H9 (cell line): ENCODE measurements around the gene HMCN1. TPM values are rescaled to one million over a fixed set of nuclear protein-coding genes. Genes with fewer than 3 reads are reported as not detected.
"Not testable (repeated sequence)": the region's sequence is repeated elsewhere in the genome, so short reads cannot be mapped to it uniquely, and the experiment has no call there.

ENCODE experiments used
- DNase-seq: peaks from one replicate; pipeline ENCODE4 v3.0.0-alpha.2; 2017
- H2AFZ ChIP-seq: one replicate; pipeline ENCODE4 v1.6.1; 2013; ENCODE audit warnings: mild to moderate bottlenecking, low read length, control low read depth, moderate library complexity
- H2AK5ac ChIP-seq: 2 replicates; pipeline ENCODE4 v1.6.1; 2013; ENCODE audit warnings: low read length, control low read depth, mixed read lengths; ENCODE audit not compliant: insufficient read length
- H2BK120ac ChIP-seq: one replicate; pipeline ENCODE4 v1.6.1; 2013; ENCODE audit warnings: low read depth, mild to moderate bottlenecking, low read length, control low read depth, inconsistent platforms; ENCODE audit not compliant: poor library complexity, severe bottlenecking
- H2BK12ac ChIP-seq: 2 replicates; pipeline ENCODE4 v1.6.1; 2013; ENCODE audit warnings: low read length, control low read depth, mixed read lengths, low read depth; ENCODE audit not compliant: insufficient read length
- H2BK15ac ChIP-seq: 2 replicates; pipeline ENCODE4 v1.6.1; 2013; ENCODE audit warnings: low read depth, low read length, control low read depth
- H2BK20ac ChIP-seq: one replicate; pipeline ENCODE4 v1.6.1; 2013; ENCODE audit warnings: low read depth, mild to moderate bottlenecking, low read length, control low read depth, inconsistent platforms; ENCODE audit not compliant: poor library complexity, severe bottlenecking
- H2BK5ac ChIP-seq: 2 replicates; pipeline ENCODE4 v1.6.1; 2013; ENCODE audit warnings: low read length, control low read depth, mixed read lengths; ENCODE audit not compliant: insufficient read length
- H3K14ac ChIP-seq: 2 replicates; pipeline ENCODE4 v1.6.1; 2013; ENCODE audit warnings: low read length, control low read depth; ENCODE audit not compliant: insufficient read depth
- H3K18ac ChIP-seq: 2 replicates; pipeline ENCODE4 v1.6.1; 2013; ENCODE audit warnings: low read depth, mild to moderate bottlenecking, mixed read lengths, low read length, control low read depth; ENCODE audit not compliant: insufficient read length
- H3K23ac ChIP-seq: 2 replicates; pipeline ENCODE4 v1.6.1; 2013; ENCODE audit warnings: low read length, control low read depth, mixed read lengths, low read depth; ENCODE audit not compliant: insufficient read length
- H3K23me2 ChIP-seq: 2 replicates; pipeline ENCODE4 v1.6.1; 2013; ENCODE audit warnings: low read depth, mild to moderate bottlenecking, mixed read lengths, low read length, control low read depth; ENCODE audit not compliant: insufficient read length, poor library complexity, severe bottlenecking
- H3K27ac ChIP-seq: 2 replicates; pipeline ENCODE4 v1.5.1; 2013; ENCODE audit warnings: low read length, control low read depth, mixed read lengths, low read depth; ENCODE audit not compliant: insufficient read length
- H3K27me3 ChIP-seq: 2 replicates; pipeline ENCODE4 v1.6.1; 2013; ENCODE audit warnings: low read length, control low read depth, inconsistent platforms; ENCODE audit not compliant: insufficient read depth
- H3K4ac ChIP-seq: 2 replicates; pipeline ENCODE4 v1.6.1; 2013; ENCODE audit warnings: low read depth, mild to moderate bottlenecking, control low read depth, inconsistent platforms, low read length, moderate library complexity
- H3K4me1 ChIP-seq: 2 replicates; pipeline ENCODE4 v1.6.1; 2013; ENCODE audit warnings: low read length, control low read depth, inconsistent platforms; ENCODE audit not compliant: insufficient read depth
- H3K4me2 ChIP-seq: 2 replicates; pipeline ENCODE4 v1.6.1; 2013; ENCODE audit warnings: low read length, control low read depth, mixed read lengths; ENCODE audit not compliant: insufficient read length, insufficient read depth
- H3K56ac ChIP-seq: 2 replicates; pipeline ENCODE4 v1.6.1; 2013; ENCODE audit warnings: low read depth, mild to moderate bottlenecking, mixed read lengths, low read length, control low read depth; ENCODE audit not compliant: insufficient read length
- H3K79me1 ChIP-seq: 2 replicates; pipeline ENCODE4 v1.6.1; 2013; ENCODE audit warnings: low read depth, mild to moderate bottlenecking, moderate library complexity, low read length, control low read depth, inconsistent platforms; ENCODE audit not compliant: insufficient read depth, poor library complexity, severe bottlenecking
- H3K79me2 ChIP-seq: 2 replicates; pipeline ENCODE4 v1.6.1; 2013; ENCODE audit warnings: low read length, control low read depth, inconsistent platforms; ENCODE audit not compliant: insufficient read depth
- H3K9ac ChIP-seq: 2 replicates; pipeline ENCODE4 v1.6.1; 2013; ENCODE audit warnings: low read length, control low read depth, mixed read lengths; ENCODE audit not compliant: insufficient read length; ENCODE audit errors: extremely low read depth
- H3K9me3 ChIP-seq: one replicate; pipeline ENCODE4 v1.6.1; 2013; ENCODE audit warnings: low read depth, low read length, inconsistent platforms; ENCODE audit not compliant: control insufficient read depth
- H3T11ph ChIP-seq: one replicate; pipeline ENCODE4 v1.6.1; 2013; ENCODE audit warnings: mild to moderate bottlenecking, low read length, control low read depth, inconsistent platforms
- H4K20me1 ChIP-seq: one replicate; pipeline ENCODE4 v1.6.1; 2013; ENCODE audit not compliant: control insufficient read depth, insufficient read length, insufficient read depth
- H4K5ac ChIP-seq: 2 replicates; pipeline ENCODE4 v1.6.1; 2013; ENCODE audit warnings: low read depth, mild to moderate bottlenecking, mixed read lengths, low read length, control low read depth; ENCODE audit not compliant: insufficient read length
- H4K8ac ChIP-seq: replicated peaks from 2 replicates; pipeline ENCODE4 v1.6.1; 2013; ENCODE audit warnings: low read length, control low read depth, mixed read lengths, low read depth; ENCODE audit not compliant: insufficient read length
- H4K91ac ChIP-seq: 2 replicates; pipeline ENCODE4 v1.6.1; 2013; ENCODE audit warnings: low read depth, mild to moderate bottlenecking, moderate library complexity, mixed read lengths, low read length, control low read depth; ENCODE audit not compliant: insufficient read length
- H3K27ac Mint-ChIP-seq, 3 experiments: 2 replicates in 2 of 3; 3 replicates in 1 of 3; pipeline ENCODE4 v1.8.0; 2020 to 2021; ENCODE audit warnings: mixed read lengths in 3 of 3, mild to moderate bottlenecking in 1 of 3, moderate library complexity in 1 of 3
- H3K27me3 Mint-ChIP-seq: 2 replicates; pipeline ENCODE4 v1.8.0; 2021; ENCODE audit warnings: low read depth, mild to moderate bottlenecking, moderate library complexity, mixed read lengths
- H3K36me3 Mint-ChIP-seq, 3 experiments: 2 replicates in 2 of 3; 3 replicates in 1 of 3; pipeline ENCODE4 v1.8.0; 2020 to 2021; ENCODE audit warnings: low read depth in 3 of 3, mixed read lengths in 3 of 3; ENCODE audit not compliant: insufficient read depth in 1 of 3
- H3K4me1 Mint-ChIP-seq, 2 experiments: 2 replicates each; pipeline ENCODE4 v1.8.0; 2020; ENCODE audit warnings: mixed read lengths in 2 of 2
- H3K4me3 Mint-ChIP-seq, 2 experiments: 2 replicates in 1 of 2; 3 replicates in 1 of 2; pipeline ENCODE4 v1.8.0; 2020 to 2021; ENCODE audit warnings: mild to moderate bottlenecking in 2 of 2, mixed read lengths in 2 of 2, moderate library complexity in 1 of 2
- H3K9me3 Mint-ChIP-seq, 2 experiments: 2 replicates in 1 of 2; 3 replicates in 1 of 2; pipeline ENCODE4 v1.8.0; 2020; ENCODE audit warnings: mild to moderate bottlenecking in 2 of 2, mixed read lengths in 2 of 2, moderate library complexity in 1 of 2
- WGBS: extraction: QIAGEN DNeasy Blood & Tissue Kit; methylation state at CpG from one replicate; pipeline ENCODE4 v1.1.7; 2013; ENCODE audit warnings: missing lambda C conversion rate, low lambda C conversion rate, mixed read lengths; ENCODE audit not compliant: insufficient read length; ENCODE audit errors: extremely low coverage; 5-methylcytosine and 5-hydroxymethylcytosine counted together
- total RNA-seq: library from RNA; stranded (reverse); gene quantifications from 2 replicates; pipeline ENCODE4 v1.2.1, GENCODE V29; 2021
- TF ChIP-seq, protein P1 (sequence below): fragments of 200-600 bp; sonication (generic); conservative IDR thresholded peaks from 3 replicates; pipeline ENCODE4 v1.8.0; 2021; ENCODE audit warnings: antibody characterized with exemption, mild to moderate bottlenecking

HMCN1 gene
- total RNA-seq, 1 experiment from 2014 or later: 3.3 TPM

DNA sequence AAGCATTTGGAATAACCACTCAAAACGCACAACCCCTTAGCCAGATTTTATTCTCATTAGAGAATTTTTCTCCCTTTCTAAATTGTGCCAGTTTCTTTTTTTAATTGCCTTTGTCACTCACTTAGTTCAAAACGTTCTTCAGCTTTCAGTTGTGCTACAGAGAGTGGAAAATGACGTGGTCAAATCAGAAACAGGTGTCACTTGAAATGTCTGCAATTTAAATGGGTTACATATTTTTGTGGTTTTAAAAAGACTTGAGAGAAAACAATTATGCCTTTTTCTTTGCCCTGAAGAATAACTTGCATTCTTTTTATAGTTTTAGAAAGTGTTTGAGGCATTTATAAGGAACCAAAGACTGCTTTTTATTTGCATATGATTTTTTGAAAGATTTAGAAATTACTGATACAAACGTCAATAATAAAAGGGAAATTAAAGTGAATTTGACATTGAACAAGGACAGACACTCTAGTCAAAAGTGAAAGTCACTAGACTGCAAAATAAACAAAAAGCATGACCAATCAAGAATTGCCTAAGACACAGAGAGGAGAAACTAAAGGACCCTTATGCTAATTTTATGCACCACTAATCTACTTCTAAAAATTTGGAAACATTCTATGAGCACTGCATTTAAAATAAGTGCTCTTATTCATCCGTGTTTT lies 449.9 kb downstream of the HMCN1 start:
- no peak overlapping the region for H3T11ph ChIP-seq
- H4K5ac ChIP-seq: no peak overlapping the region
- no peaks in the 10 kb centered on the region for H3K79me2 ChIP-seq
- H3K56ac ChIP-seq: no peak overlapping the region
- H2AFZ ChIP-seq: no peak overlapping the region
- H3K4ac ChIP-seq: no peak overlapping the region
- H3K23me2 ChIP-seq: no peaks in the 10 kb centered on the region
- H4K91ac ChIP-seq: no peak overlapping the region
- no peaks in the 10 kb centered on the region for H3K9me3 ChIP-seq
- no peak overlapping the region for H3K27ac ChIP-seq
- H4K20me1 ChIP-seq: no peaks in the 10 kb centered on the region
- Mint-ChIP-seq H3K9me3 (no peaks in the 10 kb centered on the region), H3K36me3 (no peaks in the 10 kb centered on the region), H3K27me3 (no peaks in the 10 kb centered on the region), H3K27ac (no peak overlapping the region; a peak in 1 of 7 replicates), H3K4me1 (no peaks in the 10 kb centered on the region), H3K4me3 (no peak overlapping the region)
- no peak overlapping the region for H2BK5ac ChIP-seq
- no peak overlapping the region for H3K4me2 ChIP-seq
- no peaks in the 10 kb centered on the region for H3K79me1 ChIP-seq
- H2AK5ac ChIP-seq: no peak overlapping the region
- H4K8ac ChIP-seq: no peak overlapping the region
- H3K18ac ChIP-seq: no peak overlapping the region
- no CpG with 5 or more reads among the region's 5 CpGs for WGBS
- H3K9ac ChIP-seq: no peak overlapping the region
- H3K4me1 ChIP-seq: peaks cover 2% of the 10 kb centered on the region; the same call in 1 of the 2 replicates
- no peak overlapping the region for H3K14ac ChIP-seq
- no peak overlapping the region for H2BK12ac ChIP-seq
- no peak overlapping the region for H2BK120ac ChIP-seq
- no peaks in the 10 kb centered on the region for H3K27me3 ChIP-seq
- DNase-seq: no peak
- TF ChIP-seq, protein P1, sequence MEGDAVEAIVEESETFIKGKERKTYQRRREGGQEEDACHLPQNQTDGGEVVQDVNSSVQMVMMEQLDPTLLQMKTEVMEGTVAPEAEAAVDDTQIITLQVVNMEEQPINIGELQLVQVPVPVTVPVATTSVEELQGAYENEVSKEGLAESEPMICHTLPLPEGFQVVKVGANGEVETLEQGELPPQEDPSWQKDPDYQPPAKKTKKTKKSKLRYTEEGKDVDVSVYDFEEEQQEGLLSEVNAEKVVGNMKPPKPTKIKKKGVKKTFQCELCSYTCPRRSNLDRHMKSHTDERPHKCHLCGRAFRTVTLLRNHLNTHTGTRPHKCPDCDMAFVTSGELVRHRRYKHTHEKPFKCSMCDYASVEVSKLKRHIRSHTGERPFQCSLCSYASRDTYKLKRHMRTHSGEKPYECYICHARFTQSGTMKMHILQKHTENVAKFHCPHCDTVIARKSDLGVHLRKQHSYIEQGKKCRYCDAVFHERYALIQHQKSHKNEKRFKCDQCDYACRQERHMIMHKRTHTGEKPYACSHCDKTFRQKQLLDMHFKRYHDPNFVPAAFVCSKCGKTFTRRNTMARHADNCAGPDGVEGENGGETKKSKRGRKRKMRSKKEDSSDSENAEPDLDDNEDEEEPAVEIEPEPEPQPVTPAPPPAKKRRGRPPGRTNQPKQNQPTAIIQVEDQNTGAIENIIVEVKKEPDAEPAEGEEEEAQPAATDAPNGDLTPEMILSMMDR: no peak
- H2BK15ac ChIP-seq: no peak overlapping the region
- no peak overlapping the region for H2BK20ac ChIP-seq
- no peak overlapping the region for H3K23ac ChIP-seq

DNA sequence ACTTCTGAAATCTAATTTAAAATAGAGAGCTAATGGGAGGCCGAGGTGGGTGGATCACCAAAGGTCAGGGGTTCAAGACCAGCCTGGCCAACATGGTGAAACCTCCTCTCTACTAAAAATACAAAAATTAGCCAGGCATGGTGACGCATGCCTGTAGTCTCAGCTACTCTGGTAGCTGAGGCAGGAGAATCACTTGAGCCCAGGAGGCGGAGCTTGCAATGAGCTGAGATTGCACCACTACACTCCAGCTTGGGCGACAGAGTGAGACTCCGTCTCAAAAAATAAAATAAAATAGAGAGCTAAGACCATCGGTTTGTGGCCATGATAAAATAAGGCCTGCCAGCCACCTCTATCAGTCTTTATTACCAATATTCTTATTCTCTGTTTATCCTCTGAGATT lies 452.1 kb downstream of the HMCN1 start:
- H3T11ph ChIP-seq, DNase-seq, H3K27ac Mint-ChIP-seq, H4K5ac ChIP-seq, H4K8ac ChIP-seq, H3K23ac ChIP-seq, H3K14ac ChIP-seq, H3K18ac ChIP-seq, H2BK120ac ChIP-seq, H4K91ac ChIP-seq, H3K4me1 Mint-ChIP-seq, H3K9ac ChIP-seq, H3K79me1 ChIP-seq, H3K9me3 Mint-ChIP-seq, H2BK5ac ChIP-seq, H2AK5ac ChIP-seq, H4K20me1 ChIP-seq, H3K27me3 ChIP-seq, H3K56ac ChIP-seq, H2AFZ ChIP-seq, H3K27ac ChIP-seq, H3K36me3 Mint-ChIP-seq, H3K79me2 ChIP-seq, H3K9me3 ChIP-seq, H3K4ac ChIP-seq, H3K23me2 ChIP-seq, H2BK20ac ChIP-seq, H2BK12ac ChIP-seq, H2BK15ac ChIP-seq, H3K4me3 Mint-ChIP-seq, H3K27me3 Mint-ChIP-seq, H3K4me2 ChIP-seq, H3K4me1 ChIP-seq: not testable (repeated sequence)
- WGBS: no CpG with 5 or more reads among the region's 6 CpGs
